Astrocyte (in vitro differentiated cells and primary cell): Measurements from ENCODE around the gene ADAMTS3. TPM values are rescaled to one million over a fixed set of nuclear protein-coding genes. Genes with fewer than 3 reads are reported as not detected.

ENCODE experiments used
- DNase-seq: peaks from one replicate; pipeline ENCODE4 v3.0.0-alpha.2; 2010; ENCODE audit warnings: low read depth
- FAIRE-seq: peaks from 2 replicates; lab custom pipeline; 2011; peaks lifted over from hg19 to GRCh38; lab: Jason Lieb, UNC
- H2AFZ ChIP-seq: 2 replicates; pipeline ENCODE4 v1.6.0; 2012; ENCODE audit warnings: low read depth, low read length, inconsistent platforms
- H3K27ac ChIP-seq: 2 replicates; pipeline ENCODE4 v1.5.1; 2011; ENCODE audit warnings: low read depth, low read length, inconsistent platforms
- H3K27me3 ChIP-seq: 2 replicates; pipeline ENCODE4 v1.6.0; 2011; ENCODE audit warnings: low read length, inconsistent platforms; ENCODE audit not compliant: insufficient read depth
- H3K36me3 ChIP-seq: 2 replicates; pipeline ENCODE4 v1.5.1; 2011; ENCODE audit warnings: low read length, inconsistent platforms; ENCODE audit not compliant: insufficient read depth
- H3K4me1 ChIP-seq: 2 replicates; pipeline ENCODE4 v1.5.1; 2011; ENCODE audit warnings: low read length, inconsistent platforms; ENCODE audit not compliant: insufficient read depth
- H3K4me2 ChIP-seq: 2 replicates; pipeline ENCODE4 v1.6.0; 2012; ENCODE audit warnings: low read length, inconsistent platforms
- H3K4me3 ChIP-seq: 2 replicates; pipeline ENCODE4 v1.5.1; 2011; ENCODE audit warnings: low read depth, mild to moderate bottlenecking, low read length, inconsistent platforms; ENCODE audit not compliant: insufficient read depth
- H3K79me2 ChIP-seq: 2 replicates; pipeline ENCODE4 v1.6.0; 2012; ENCODE audit warnings: mild to moderate bottlenecking, low read length, inconsistent platforms; ENCODE audit not compliant: insufficient read depth
- H3K9ac ChIP-seq: 2 replicates; pipeline ENCODE4 v1.6.0; 2012; ENCODE audit warnings: mild to moderate bottlenecking, low read length, inconsistent platforms
- H3K9me3 ChIP-seq: 2 replicates; pipeline ENCODE4 v1.5.1; 2012; ENCODE audit warnings: low read depth, mild to moderate bottlenecking, low read length, inconsistent platforms; ENCODE audit not compliant: insufficient read depth
- H4K20me1 ChIP-seq: 2 replicates; pipeline ENCODE4 v1.6.0; 2012; ENCODE audit warnings: low read length, inconsistent platforms; ENCODE audit not compliant: insufficient read depth
- H3K27ac Mint-ChIP-seq: one replicate; pipeline ENCODE4 v1.8.0; 2021; ENCODE audit warnings: mild to moderate bottlenecking, mixed read lengths; ENCODE audit not compliant: unreplicated experiment
- H3K27me3 Mint-ChIP-seq: one replicate; pipeline ENCODE4 v1.8.0; 2021; ENCODE audit warnings: low read depth, mixed read lengths; ENCODE audit not compliant: unreplicated experiment
- H3K36me3 Mint-ChIP-seq: one replicate; pipeline ENCODE4 v1.8.0; 2021; ENCODE audit warnings: low read depth, mixed read lengths; ENCODE audit not compliant: unreplicated experiment
- H3K4me1 Mint-ChIP-seq: one replicate; pipeline ENCODE4 v1.8.0; 2021; ENCODE audit warnings: low read depth, mixed read lengths; ENCODE audit not compliant: unreplicated experiment
- H3K4me3 Mint-ChIP-seq: one replicate; pipeline ENCODE4 v1.8.0; 2021; ENCODE audit warnings: mild to moderate bottlenecking, moderate library complexity, mixed read lengths; ENCODE audit not compliant: unreplicated experiment
- H3K9me3 Mint-ChIP-seq: one replicate; pipeline ENCODE4 v1.8.0; 2021; ENCODE audit warnings: mild to moderate bottlenecking, mixed read lengths; ENCODE audit not compliant: unreplicated experiment
- CTCF ChIP-seq: IDR thresholded peaks from 2 replicates; pipeline ENCODE4 v1.5.1; 2011; ENCODE audit warnings: low read depth, mild to moderate bottlenecking, inconsistent platforms, low read length, moderate library complexity; ENCODE audit not compliant: insufficient read depth
- EZH2 ChIP-seq: IDR thresholded peaks from 2 replicates; pipeline ENCODE4 v1.6.1; 2012; ENCODE audit warnings: mild to moderate bottlenecking, low read length, inconsistent platforms; ENCODE audit not compliant: insufficient read depth
- total RNA-seq: library from RNA; stranded (reverse); gene quantifications from 2 replicates; pipeline ENCODE4 v1.2.1, GENCODE V29; 2021

Gene ADAMTS3
- total RNA-seq, 1 donor from 2014 or later, result 4.2 TPM

DNA sequence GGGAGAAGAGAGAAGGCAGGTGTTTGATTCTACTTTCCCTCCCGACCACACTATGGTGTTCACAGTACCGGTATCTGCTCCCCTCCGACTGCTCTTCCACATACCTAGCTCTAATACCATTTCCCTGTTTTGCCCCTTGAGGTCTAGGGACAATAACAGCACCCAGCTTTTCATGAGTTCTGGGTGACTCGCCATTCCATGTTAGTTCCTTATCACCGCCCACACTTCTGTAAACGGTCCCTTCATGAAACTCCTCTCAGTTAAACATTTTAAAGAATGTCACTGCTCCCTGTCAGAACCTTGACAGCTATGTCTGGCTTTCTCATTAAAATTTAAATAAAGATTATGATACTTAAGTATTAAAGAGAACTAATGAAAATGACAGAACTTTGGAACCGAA lies 136.7 kb downstream of the ADAMTS3 start:
- no peak for TF ChIP-seq CTCF
- TF ChIP-seq EZH2, result no peak
- no peak overlapping the region for H3K4me2 ChIP-seq
- no peaks in the 10 kb centered on the region for H3K27me3 ChIP-seq
- H3K27me3 Mint-ChIP-seq, result no peaks in the 10 kb centered on the region
- no peak overlapping the region for H3K27ac Mint-ChIP-seq
- DNase-seq, result no peak
- no peaks in the 10 kb centered on the region for H3K4me1 ChIP-seq
- H2AFZ ChIP-seq, result no peak overlapping the region
- H3K27ac ChIP-seq, result no peak overlapping the region
- H3K4me3 Mint-ChIP-seq, result no peak overlapping the region
- no peaks in the 10 kb centered on the region for H3K36me3 Mint-ChIP-seq
- H3K79me2 ChIP-seq, result no peaks in the 10 kb centered on the region
- no peak overlapping the region for H3K4me3 ChIP-seq
- H3K9ac ChIP-seq, result no peak overlapping the region
- no peaks in the 10 kb centered on the region for H3K9me3 Mint-ChIP-seq
- FAIRE-seq, result no peak
- no peaks in the 10 kb centered on the region for H3K36me3 ChIP-seq
- H4K20me1 ChIP-seq, result no peaks in the 10 kb centered on the region
- H3K9me3 ChIP-seq, result no peaks in the 10 kb centered on the region
- no peaks in the 10 kb centered on the region for H3K4me1 Mint-ChIP-seq

- H3K27me3 ChIP-seq, result no peaks in the 10 kb centered on the region
- no peaks in the 10 kb centered on the region for H4K20me1 ChIP-seq
- H3K9me3 ChIP-seq, result no peaks in the 10 kb centered on the region
- no peaks in the 10 kb centered on the region for H3K36me3 Mint-ChIP-seq
- no peak overlapping the region for H3K4me2 ChIP-seq
- no peak overlapping the region for H2AFZ ChIP-seq
- no peak overlapping the region for H3K27ac ChIP-seq
- TF ChIP-seq EZH2 (no peak), CTCF (no peak)
- H3K9ac ChIP-seq, result no peak overlapping the region
- H3K4me1 ChIP-seq, result no peaks in the 10 kb centered on the region
- H3K27me3 Mint-ChIP-seq, result no peaks in the 10 kb centered on the region
- DNase-seq, result no peak
- no peaks in the 10 kb centered on the region for H3K4me1 Mint-ChIP-seq
- H3K9me3 Mint-ChIP-seq, result no peaks in the 10 kb centered on the region
- FAIRE-seq, result no peak
- no peak overlapping the region for H3K4me3 ChIP-seq
- no peaks in the 10 kb centered on the region for H3K36me3 ChIP-seq
- H3K79me2 ChIP-seq, result no peaks in the 10 kb centered on the region
- no peak overlapping the region for H3K4me3 Mint-ChIP-seq
- H3K27ac Mint-ChIP-seq, result no peak overlapping the region
Measured at GRCh38 chr4:72430988-72431387, 138.0 kb downstream of the ADAMTS3 start.

GRCh38 chr4:72430050-72430449 lies 139.0 kb downstream of the ADAMTS3 start:
- no peaks in the 10 kb centered on the region for H4K20me1 ChIP-seq
- H3K4me3 ChIP-seq, result no peak overlapping the region
- H3K4me3 Mint-ChIP-seq, result no peak overlapping the region
- no peak overlapping the region for H3K4me2 ChIP-seq
- no peaks in the 10 kb centered on the region for H3K9me3 Mint-ChIP-seq
- no peak overlapping the region for H3K27ac Mint-ChIP-seq
- no peaks in the 10 kb centered on the region for H3K79me2 ChIP-seq
- no peaks in the 10 kb centered on the region for H3K27me3 ChIP-seq
- no peak for TF ChIP-seq CTCF
- no peak for TF ChIP-seq EZH2
- no peaks in the 10 kb centered on the region for H3K27me3 Mint-ChIP-seq
- H3K4me1 Mint-ChIP-seq, result no peaks in the 10 kb centered on the region
- peak; percentile 33 for DNase-seq
- H3K9me3 ChIP-seq, result no peaks in the 10 kb centered on the region
- no peaks in the 10 kb centered on the region for H3K4me1 ChIP-seq
- no peak for FAIRE-seq
- H2AFZ ChIP-seq, result no peak overlapping the region
- H3K9ac ChIP-seq, result no peak overlapping the region
- no peak overlapping the region for H3K27ac ChIP-seq
- no peaks in the 10 kb centered on the region for H3K36me3 Mint-ChIP-seq
- no peaks in the 10 kb centered on the region for H3K36me3 ChIP-seq
